ENCODE data around the gene KCNE1.
"Not testable (repeated sequence)": the region's sequence is repeated elsewhere in the genome, so short reads cannot be mapped to it uniquely, and the experiment has no call there.

Gene KCNE1

GRCh38 chr21:34500191-34500590 lies 11.8 kb downstream of the KCNE1 start:
- WGBS, 2 donors (ENCODE audit: extremely low coverage in 2 of 2, insufficient read length in 2 of 2, insufficient replicate concordance in 1 of 2): no CpG with 5 or more reads among the region's 1 CpG

GRCh38 chr21:34499116-34499515 lies 12.9 kb downstream of the KCNE1 start:
- H3K14ac ChIP-seq (ENCODE audit: low read length): no peak overlapping the region
- H3K18ac ChIP-seq (ENCODE audit: low read length): no peak overlapping the region
- DNase-seq (ENCODE audit: low spot score): no peak
- H3K27me3 ChIP-seq (ENCODE audit: control insufficient read depth in 3 of 3, insufficient read depth in 3 of 3, low read depth in 1 of 3, low read length in 3 of 3): peaks cover 0 to 3% (median 0%) of the 10 kb centered on the region in 3 experiments
- no peaks in the 10 kb centered on the region for H3K4me1 ChIP-seq (ENCODE audit: control insufficient read depth in 2 of 2, insufficient read depth in 1 of 2, low read depth in 1 of 2, low read length in 2 of 2)
- H3K23ac ChIP-seq (ENCODE audit: low read depth, low read length, poor library complexity): no peak overlapping the region
- no peak overlapping the region for H2BK120ac ChIP-seq (ENCODE audit: low read depth, low read length)
- no peak overlapping the region for H2BK5ac ChIP-seq (ENCODE audit: low read length)
- H3K79me1 ChIP-seq (ENCODE audit: low read depth, low read length): no peaks in the 10 kb centered on the region
- no peak overlapping the region for H2BK15ac ChIP-seq (ENCODE audit: low read length)
- no peaks in the 10 kb centered on the region for H3K36me3 ChIP-seq (replicated peaks in 1 of 2; ENCODE audit: control insufficient read depth in 2 of 2, insufficient read depth in 2 of 2, low read length in 2 of 2)
- no peak overlapping the region for H2AFZ ChIP-seq (ENCODE audit: low read length)
- H3K9me3 ChIP-seq (replicated peaks in 1 of 2; ENCODE audit: control insufficient read depth in 2 of 2, insufficient read depth in 1 of 2, low read depth in 1 of 2, low read length in 2 of 2): peaks cover 0 to 4% of the 10 kb centered on the region in 2 donors
- H3K9ac ChIP-seq (ENCODE audit: low read depth, low read length, poor library complexity): no peak overlapping the region
- H3K4me3 ChIP-seq (ENCODE audit: low read length in 2 of 2): peak overlapping the region in 1 of 2 donors; percentile 7
- no peak overlapping the region for H4K8ac ChIP-seq (ENCODE audit: low read depth, low read length)
- H4K91ac ChIP-seq (ENCODE audit: low read depth, low read length, poor library complexity): no peak overlapping the region
- no peak overlapping the region for H3K4ac ChIP-seq (ENCODE audit: low read length)
- WGBS, 2 donors (ENCODE audit: extremely low coverage in 2 of 2, insufficient read length in 2 of 2, insufficient replicate concordance in 1 of 2): no CpG with 5 or more reads among the region's 4 CpGs
- no peak overlapping the region for H3K27ac ChIP-seq (replicated peaks; ENCODE audit: low read length)
- no peak overlapping the region for H3K4me2 ChIP-seq (ENCODE audit: insufficient read depth, low read length, poor library complexity, severe bottlenecking)
- H2BK12ac ChIP-seq (ENCODE audit: low read length): no peak overlapping the region
- no peak overlapping the region for H2AK5ac ChIP-seq (ENCODE audit: low read depth, low read length)

More at GRCh38 chr21:34500191-34500590, 11.8 kb downstream of the KCNE1 start:
- DNase-seq (ENCODE audit: low spot score): no peak
- Histone ChIP-seq H3K9ac (ENCODE audit: low read depth, low read length, poor library complexity) (no peak overlapping the region), H2BK120ac (ENCODE audit: low read depth, low read length) (no peak overlapping the region), H4K91ac (ENCODE audit: low read depth, low read length, poor library complexity) (no peak overlapping the region), H3K4me1 (ENCODE audit: control insufficient read depth in 2 of 2, insufficient read depth in 1 of 2, low read depth in 1 of 2, low read length in 2 of 2) (no peaks in the 10 kb centered on the region), H3K14ac (ENCODE audit: low read length) (no peak overlapping the region), H2BK5ac (ENCODE audit: low read length) (no peak overlapping the region), H3K4me3 (ENCODE audit: low read length in 2 of 2) (no peak overlapping the region), H3K4me2 (ENCODE audit: insufficient read depth, low read length, poor library complexity, severe bottlenecking) (no peak overlapping the region), H2AFZ (ENCODE audit: low read length) (no peak overlapping the region), H4K8ac (ENCODE audit: low read depth, low read length) (no peak overlapping the region), H3K79me1 (ENCODE audit: low read depth, low read length) (no peaks in the 10 kb centered on the region), H3K18ac (ENCODE audit: low read length) (no peak overlapping the region), H3K27me3 (ENCODE audit: control insufficient read depth in 3 of 3, insufficient read depth in 3 of 3, low read depth in 1 of 3, low read length in 3 of 3) (peaks cover 0 to 3% (median 0%) of the 10 kb centered on the region in 3 experiments), H3K4ac (ENCODE audit: low read length) (no peak overlapping the region), H2AK5ac (ENCODE audit: low read depth, low read length) (no peak overlapping the region), H2BK12ac (ENCODE audit: low read length) (no peak overlapping the region), H3K36me3 (replicated peaks in 1 of 2; ENCODE audit: control insufficient read depth in 2 of 2, insufficient read depth in 2 of 2, low read length in 2 of 2) (no peaks in the 10 kb centered on the region), H3K23ac (ENCODE audit: low read depth, low read length, poor library complexity) (no peak overlapping the region), H3K9me3 (replicated peaks in 1 of 2; ENCODE audit: control insufficient read depth in 2 of 2, insufficient read depth in 1 of 2, low read depth in 1 of 2, low read length in 2 of 2) (peaks cover 0 to 4% of the 10 kb centered on the region in 2 donors), H3K27ac (replicated peaks; ENCODE audit: low read length) (no peak overlapping the region), H2BK15ac (ENCODE audit: low read length) (no peak overlapping the region)

GRCh38 chr21:34498623-34499022 lies 13.4 kb downstream of the KCNE1 start:
- H2BK5ac ChIP-seq (ENCODE audit: low read length): no peak overlapping the region
- no peak overlapping the region for H2AK5ac ChIP-seq (ENCODE audit: low read depth, low read length)
- no peak for DNase-seq (ENCODE audit: low spot score)
- no peak overlapping the region for H2BK120ac ChIP-seq (ENCODE audit: low read depth, low read length)
- no peak overlapping the region for H4K91ac ChIP-seq (ENCODE audit: low read depth, low read length, poor library complexity)
- no peaks in the 10 kb centered on the region for H3K36me3 ChIP-seq (replicated peaks in 1 of 2; ENCODE audit: control insufficient read depth in 2 of 2, insufficient read depth in 2 of 2, low read length in 2 of 2)
- H3K4me3 ChIP-seq (ENCODE audit: low read length in 2 of 2): no peak overlapping the region
- H3K9ac ChIP-seq (ENCODE audit: low read depth, low read length, poor library complexity): no peak overlapping the region
- WGBS, 2 donors (ENCODE audit: extremely low coverage in 2 of 2, insufficient read length in 2 of 2, insufficient replicate concordance in 1 of 2): no CpG with 5 or more reads among the region's 3 CpGs
- no peak overlapping the region for H2BK15ac ChIP-seq (ENCODE audit: low read length)
- H3K14ac ChIP-seq (ENCODE audit: low read length): no peak overlapping the region
- H3K4me1 ChIP-seq (ENCODE audit: control insufficient read depth in 2 of 2, insufficient read depth in 1 of 2, low read depth in 1 of 2, low read length in 2 of 2): no peaks in the 10 kb centered on the region
- H3K23ac ChIP-seq (ENCODE audit: low read depth, low read length, poor library complexity): no peak overlapping the region
- H3K18ac ChIP-seq (ENCODE audit: low read length): no peak overlapping the region
- H3K27ac ChIP-seq (replicated peaks; ENCODE audit: low read length): no peak overlapping the region
- H3K9me3 ChIP-seq (replicated peaks in 1 of 2; ENCODE audit: control insufficient read depth in 2 of 2, insufficient read depth in 1 of 2, low read depth in 1 of 2, low read length in 2 of 2): peaks cover 0 to 4% of the 10 kb centered on the region in 2 donors
- no peak overlapping the region for H2AFZ ChIP-seq (ENCODE audit: low read length)
- no peak overlapping the region for H3K4me2 ChIP-seq (ENCODE audit: insufficient read depth, low read length, poor library complexity, severe bottlenecking)
- no peak overlapping the region for H3K4ac ChIP-seq (ENCODE audit: low read length)
- H4K8ac ChIP-seq (ENCODE audit: low read depth, low read length): no peak overlapping the region
- no peak overlapping the region for H2BK12ac ChIP-seq (ENCODE audit: low read length)
- peaks cover 0 to 3% (median 0%) of the 10 kb centered on the region in 3 experiments for H3K27me3 ChIP-seq (ENCODE audit: control insufficient read depth in 3 of 3, insufficient read depth in 3 of 3, low read depth in 1 of 3, low read length in 3 of 3)
- H3K79me1 ChIP-seq (ENCODE audit: low read depth, low read length): no peaks in the 10 kb centered on the region

GRCh38 chr21:34483854-34484253 lies 28.2 kb downstream of the KCNE1 start:
- not testable (repeated sequence) for H3K9me3 ChIP-seq (replicated peaks in 1 of 2; ENCODE audit: control insufficient read depth in 2 of 2, insufficient read depth in 1 of 2, low read depth in 1 of 2, low read length in 2 of 2); H3K9ac ChIP-seq (ENCODE audit: low read depth, low read length, poor library complexity); H3K23ac ChIP-seq (ENCODE audit: low read depth, low read length, poor library complexity); H3K27ac ChIP-seq (replicated peaks; ENCODE audit: low read length); H2BK12ac ChIP-seq (ENCODE audit: low read length); H3K4me1 ChIP-seq (ENCODE audit: control insufficient read depth in 2 of 2, insufficient read depth in 1 of 2, low read depth in 1 of 2, low read length in 2 of 2); H2AK5ac ChIP-seq (ENCODE audit: low read depth, low read length); H3K18ac ChIP-seq (ENCODE audit: low read length); H2AFZ ChIP-seq (ENCODE audit: low read length); H3K27me3 ChIP-seq (ENCODE audit: control insufficient read depth in 3 of 3, insufficient read depth in 3 of 3, low read depth in 1 of 3, low read length in 3 of 3); H3K36me3 ChIP-seq (replicated peaks in 1 of 2; ENCODE audit: control insufficient read depth in 2 of 2, insufficient read depth in 2 of 2, low read length in 2 of 2); DNase-seq (ENCODE audit: low spot score); H4K8ac ChIP-seq (ENCODE audit: low read depth, low read length); H3K14ac ChIP-seq (ENCODE audit: low read length); H2BK120ac ChIP-seq (ENCODE audit: low read depth, low read length); H3K4me3 ChIP-seq (ENCODE audit: low read length in 2 of 2); H3K4me2 ChIP-seq (ENCODE audit: insufficient read depth, low read length, poor library complexity, severe bottlenecking); H3K4ac ChIP-seq (ENCODE audit: low read length); H2BK5ac ChIP-seq (ENCODE audit: low read length); H3K79me1 ChIP-seq (ENCODE audit: low read depth, low read length); H4K91ac ChIP-seq (ENCODE audit: low read depth, low read length, poor library complexity); H2BK15ac ChIP-seq (ENCODE audit: low read length)
- no CpG with 5 or more reads among the region's 5 CpGs for WGBS, 2 donors (ENCODE audit: extremely low coverage in 2 of 2, insufficient read length in 2 of 2, insufficient replicate concordance in 1 of 2)

Measured in neuronal stem cell (in vitro differentiated cells).